Heart right ventricle (tissue), 16 donors: ENCODE results near the gene FAM241B. TPM values are rescaled to one million over a fixed set of nuclear protein-coding genes. Genes with fewer than 3 reads are reported as not detected.

Experiments
- ATAC-seq, 8 donors: fragments of 200-7000 bp; cut with Tn5 transposase; one replicate each; pipeline ENCODE4 v1.9.1; 2020; ENCODE audit warnings: mild to moderate bottlenecking in 8 of 8, moderate library complexity in 8 of 8, moderate number of reproducible peaks in 1 of 8
- DNase-seq, 2 donors: peaks; one replicate each; pipeline ENCODE4 v3.0.0-alpha.2; 2020
- H3K27ac ChIP-seq, 10 donors: fragments of 200-600 bp; sonication (generic) in 2 of 10; one replicate each; pipeline versions ENCODE4 v1.5.0 to v1.8.0; 2020 to 2022; ENCODE audit warnings: mild to moderate bottlenecking in 3 of 10
- H3K27me3 ChIP-seq, 7 donors: fragments of 200-600 bp; one replicate each; pipeline ENCODE4 v1.8.0; 2021 to 2022; ENCODE audit warnings: mild to moderate bottlenecking in 2 of 7
- H3K36me3 ChIP-seq, 9 donors: fragments of 200-600 bp; sonication (generic) in 1 of 9; one replicate each; pipeline versions ENCODE4 v1.5.0 to v1.8.0; 2020 to 2022; ENCODE audit warnings: mild to moderate bottlenecking in 2 of 9
- H3K4me1 ChIP-seq, 9 donors: fragments of 200-600 bp; sonication (generic) in 1 of 9; one replicate each; pipeline versions ENCODE4 v1.5.0 to v1.8.0; 2020 to 2022; ENCODE audit warnings: mild to moderate bottlenecking in 4 of 9
- H3K4me3 ChIP-seq, 10 donors: fragments of 200-600 bp; sonication (generic) in 2 of 10; one replicate each; pipeline versions ENCODE4 v1.5.0 to v1.8.0; 2020 to 2022; ENCODE audit warnings: mild to moderate bottlenecking in 7 of 10, moderate library complexity in 2 of 10
- H3K9me3 ChIP-seq, 11 donors: fragments of 200-600 bp in 10 of 11; sonication (generic) in 2 of 11; one replicate each; pipeline versions ENCODE4 v1.5.0 to v1.8.0; 2013 to 2022; ENCODE audit warnings: mild to moderate bottlenecking in 2 of 11, control low read depth in 1 of 11, moderate library complexity in 1 of 11
- WGBS, 2 donors: extraction: QIAGEN DNeasy Blood & Tissue Kit; methylation state at CpG; one replicate each; pipeline ENCODE4 v1.1.7; 2013; ENCODE audit warnings: inconsistent platforms in 1 of 2; 5-methylcytosine and 5-hydroxymethylcytosine counted together
- intact Hi-C, 10 donors: fragments of 100-400 bp; cut with DNase I; formaldehyde crosslinking; loops; one replicate each; pipeline versions ENCODE4 v1.11.1 to v1.14.2; 2022
- polyA plus RNA-seq, 2 donors: library from polyadenylated mRNA; stranded (reverse); fragments of 200-250 nt; gene quantifications; one replicate each; pipeline ENCODE4 v1.2.3, GENCODE V29; 2013
- total RNA-seq, 10 donors: library from RNA; stranded (reverse); fragmentation: NEBNext Ultra II Directional in 3 of 10; extraction: Animal tissue kit (Norgen Biotek cat#: 25700) in 3 of 10; gene quantifications; one replicate each; pipeline versions ENCODE4 v1.2.1 to v1.2.4, GENCODE V29; 2021 to 2023
- TF ChIP-seq, protein P1 (sequence below), 9 donors: fragments of 200-600 bp; sonication (generic) in 2 of 9; IDR thresholded peaks; one replicate each; pipeline versions ENCODE4 v1.5.0 to v1.8.0; 2021 to 2022; ENCODE audit warnings: antibody characterized with exemption in 9 of 9, mild to moderate bottlenecking in 5 of 9, moderate library complexity in 1 of 9
- donor health status: Arrhythmogenic right ventricular cardiomyopathy.
- donor health status: ischemic (EF 13 %, LVEDD 7.1; RV severe dilation, severe dysfunction).
- donor health status: healthy with polysubstance abuse.
- donor health status: DM: no; HTN: yes; CAD: no.
- donor health status: DM: no; HTN: no; CAD: no.
- donor health status: ischemic (EF 25% LVEDD 6.9; RV normal size, moderate dysfunction).
- donor health status: ischemic (EF 25% LVEDD 5.7; RV mildly dilated, moderate dysfunction).
- donor health status: healthy.
- donor health status: DM: yes; HTN: yes; CAD: no.
- donor health status: Ischemic cardiomyopathy.
- donor health status: ischemic (EF 35%, LVEDD 5.7; RV mildly dilated, moderate dysfunction).
- donor health status: nonischemic (EF 11% LVEDD 7.7; RV severe dilation, severe dysfunction).
- donor health status: DM: yes; HTN: yes; CAD: no.
- donor health status: PGD.
- donor health status: ischemic (EF 29% LVEDD 5.4; RV normal size, mild dysfunction).
- donor health status: nonischemic (EF 23%, LVEDD 6.1; RV moderate dilation, normal function).

FAM241B gene
- total and polyA plus RNA-seq, 12 donors: 1.4 to 9.0 (median 4.5) TPM

DNA sequence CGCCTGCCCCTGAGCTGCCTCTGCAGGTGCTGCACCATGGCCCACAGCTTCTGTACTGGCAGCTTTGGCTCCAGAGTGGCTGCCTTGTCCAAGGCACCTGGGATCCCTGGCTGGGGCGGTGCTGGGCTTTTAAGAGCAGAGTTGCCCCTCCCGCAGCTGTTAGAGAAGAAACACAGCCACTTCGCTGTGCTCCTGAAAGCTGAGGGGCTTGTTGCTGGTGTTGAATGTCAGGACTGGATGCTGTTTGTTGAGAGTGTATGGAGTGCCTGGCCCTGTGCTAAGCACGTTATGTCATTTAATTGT, 6.2 kb downstream of the FAM241B start:
- WGBS, 2 donors: 82 to 90% methylated on average over 5 of the region's 5 CpGs

DNA sequence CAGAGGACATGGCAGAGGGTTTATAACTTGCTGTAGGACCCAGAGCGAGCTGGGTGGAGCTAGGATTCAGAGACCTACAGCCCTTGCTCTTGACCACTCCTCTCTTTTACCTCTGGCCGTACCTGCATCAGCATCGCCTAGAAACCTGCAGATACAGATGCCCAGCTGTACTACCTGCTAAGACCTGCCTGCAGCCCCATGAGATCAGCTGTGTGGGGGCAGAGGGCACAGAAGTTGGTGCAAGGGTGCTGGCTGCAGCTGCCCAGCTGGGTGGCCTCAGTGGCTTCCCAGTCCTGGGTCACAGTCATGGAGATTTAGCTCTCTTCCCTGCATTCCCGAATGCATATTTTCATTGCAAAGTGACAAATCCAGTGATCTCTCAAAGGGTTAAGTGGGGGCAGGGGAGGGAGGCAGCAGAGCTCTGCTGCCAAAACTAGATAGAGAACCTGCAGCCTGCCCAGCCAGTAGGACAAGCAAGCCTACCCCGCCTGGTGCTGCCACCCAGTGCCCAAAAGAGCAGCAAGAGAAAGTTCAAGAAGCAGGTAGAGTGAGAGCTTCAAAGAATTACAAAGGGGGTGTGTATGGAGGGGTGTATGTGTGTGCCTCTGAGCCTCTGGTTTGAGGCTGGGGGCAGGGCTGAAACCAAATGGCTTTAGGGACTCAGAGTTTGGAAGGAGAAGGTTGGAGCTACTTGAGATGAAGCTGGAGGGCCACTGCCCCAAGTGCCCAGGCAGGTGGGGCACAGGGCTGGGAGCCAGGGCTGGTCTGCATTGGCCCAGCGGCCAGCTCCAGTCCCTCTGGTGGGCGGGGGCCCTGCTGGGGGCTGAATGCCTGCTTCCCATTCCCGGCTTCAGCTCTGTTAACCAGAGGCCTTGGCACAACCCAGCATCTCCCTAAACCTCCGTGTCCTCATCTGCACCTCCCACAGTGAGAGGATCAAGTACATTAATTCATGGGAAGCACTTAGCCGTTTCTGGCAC, 6.9 kb downstream of the FAM241B start:
- ATAC-seq: peak in 3 of 8 donors; percentile 27 to 39 (median 37)
- TF ChIP-seq, protein P1, sequence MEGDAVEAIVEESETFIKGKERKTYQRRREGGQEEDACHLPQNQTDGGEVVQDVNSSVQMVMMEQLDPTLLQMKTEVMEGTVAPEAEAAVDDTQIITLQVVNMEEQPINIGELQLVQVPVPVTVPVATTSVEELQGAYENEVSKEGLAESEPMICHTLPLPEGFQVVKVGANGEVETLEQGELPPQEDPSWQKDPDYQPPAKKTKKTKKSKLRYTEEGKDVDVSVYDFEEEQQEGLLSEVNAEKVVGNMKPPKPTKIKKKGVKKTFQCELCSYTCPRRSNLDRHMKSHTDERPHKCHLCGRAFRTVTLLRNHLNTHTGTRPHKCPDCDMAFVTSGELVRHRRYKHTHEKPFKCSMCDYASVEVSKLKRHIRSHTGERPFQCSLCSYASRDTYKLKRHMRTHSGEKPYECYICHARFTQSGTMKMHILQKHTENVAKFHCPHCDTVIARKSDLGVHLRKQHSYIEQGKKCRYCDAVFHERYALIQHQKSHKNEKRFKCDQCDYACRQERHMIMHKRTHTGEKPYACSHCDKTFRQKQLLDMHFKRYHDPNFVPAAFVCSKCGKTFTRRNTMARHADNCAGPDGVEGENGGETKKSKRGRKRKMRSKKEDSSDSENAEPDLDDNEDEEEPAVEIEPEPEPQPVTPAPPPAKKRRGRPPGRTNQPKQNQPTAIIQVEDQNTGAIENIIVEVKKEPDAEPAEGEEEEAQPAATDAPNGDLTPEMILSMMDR (IDR thresholded peaks at IDR 0.05): peak in 6 of 9 donors; percentile 20 to 49 (median 30)
- 58 to 66% methylated on average over 10 of the region's 10 CpGs for WGBS, 2 donors
- H3K4me1 ChIP-seq: no peaks in the 10 kb centered on the region
- DNase-seq: no peak
- no peaks in the 10 kb centered on the region for H3K9me3 ChIP-seq
- H3K36me3 ChIP-seq: no peaks in the 10 kb centered on the region
- peaks cover 0 to 14% (median 3%) of the 10 kb centered on the region in 7 donors for H3K27me3 ChIP-seq
- no peak overlapping the region for H3K27ac ChIP-seq
- H3K4me3 ChIP-seq: no peak overlapping the region
- intact Hi-C loops: loop anchor here in 9 of 10 donors (2.0 to 10.0 kb wide), 11 partner anchors 120 to 402 kb away; no protein-coding TSS in a partner anchor

More for the DNA sequence above, 6.2 kb downstream of the FAM241B start:
- H3K4me1 ChIP-seq: no peaks in the 10 kb centered on the region
- no peak overlapping the region for H3K4me3 ChIP-seq
- TF ChIP-seq, protein P1 (IDR thresholded peaks at IDR 0.05): no peak
- DNase-seq: no peak
- no peaks in the 10 kb centered on the region for H3K9me3 ChIP-seq
- H3K27ac ChIP-seq: no peak overlapping the region
- intact Hi-C loops: loop anchor here in 9 of 10 donors (2.0 to 10.0 kb wide), 11 partner anchors 119 to 401 kb away; no protein-coding TSS in a partner anchor
- no peak for ATAC-seq
- H3K36me3 ChIP-seq: no peaks in the 10 kb centered on the region
- H3K27me3 ChIP-seq: peaks cover 0 to 7% (median 0%) of the 10 kb centered on the region in 7 donors

DNA sequence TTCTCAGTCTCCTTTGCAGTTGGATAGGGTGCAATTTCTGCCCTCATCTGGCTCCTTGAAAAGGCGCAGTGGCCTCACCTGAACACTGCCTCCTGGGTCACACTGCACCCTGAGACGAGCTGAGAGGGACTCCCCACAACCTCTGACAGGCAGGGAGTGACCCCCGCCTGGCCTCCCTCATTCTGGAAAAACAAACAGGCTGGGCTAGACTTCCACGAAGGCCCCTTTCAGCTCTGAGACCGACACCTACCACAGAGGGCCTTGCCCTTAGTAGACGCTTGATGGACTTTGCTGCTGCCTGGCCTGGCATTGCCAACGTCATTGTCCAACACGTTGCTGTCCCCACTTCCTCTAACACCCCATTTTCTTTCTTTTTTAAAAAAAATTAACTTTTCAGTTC, 8.6 kb downstream of the FAM241B start:
- H3K9me3 ChIP-seq: no peaks in the 10 kb centered on the region
- H3K27me3 ChIP-seq: peaks cover 0 to 28% (median 7%) of the 10 kb centered on the region in 7 donors
- ATAC-seq (no peak), DNase-seq (no peak)
- H3K4me3 ChIP-seq: no peak overlapping the region
- 65 to 72% methylated on average over 8 of the region's 8 CpGs for WGBS, 2 donors
- TF ChIP-seq, protein P1 (IDR thresholded peaks at IDR 0.05): no peak
- no peak overlapping the region for H3K27ac ChIP-seq
- H3K4me1 ChIP-seq: no peaks in the 10 kb centered on the region
- intact Hi-C loops: loop anchor here (1.0 to 10.0 kb wide), 13 partner anchors 121 to 404 kb away; no protein-coding TSS in a partner anchor
- no peaks in the 10 kb centered on the region for H3K36me3 ChIP-seq

DNA sequence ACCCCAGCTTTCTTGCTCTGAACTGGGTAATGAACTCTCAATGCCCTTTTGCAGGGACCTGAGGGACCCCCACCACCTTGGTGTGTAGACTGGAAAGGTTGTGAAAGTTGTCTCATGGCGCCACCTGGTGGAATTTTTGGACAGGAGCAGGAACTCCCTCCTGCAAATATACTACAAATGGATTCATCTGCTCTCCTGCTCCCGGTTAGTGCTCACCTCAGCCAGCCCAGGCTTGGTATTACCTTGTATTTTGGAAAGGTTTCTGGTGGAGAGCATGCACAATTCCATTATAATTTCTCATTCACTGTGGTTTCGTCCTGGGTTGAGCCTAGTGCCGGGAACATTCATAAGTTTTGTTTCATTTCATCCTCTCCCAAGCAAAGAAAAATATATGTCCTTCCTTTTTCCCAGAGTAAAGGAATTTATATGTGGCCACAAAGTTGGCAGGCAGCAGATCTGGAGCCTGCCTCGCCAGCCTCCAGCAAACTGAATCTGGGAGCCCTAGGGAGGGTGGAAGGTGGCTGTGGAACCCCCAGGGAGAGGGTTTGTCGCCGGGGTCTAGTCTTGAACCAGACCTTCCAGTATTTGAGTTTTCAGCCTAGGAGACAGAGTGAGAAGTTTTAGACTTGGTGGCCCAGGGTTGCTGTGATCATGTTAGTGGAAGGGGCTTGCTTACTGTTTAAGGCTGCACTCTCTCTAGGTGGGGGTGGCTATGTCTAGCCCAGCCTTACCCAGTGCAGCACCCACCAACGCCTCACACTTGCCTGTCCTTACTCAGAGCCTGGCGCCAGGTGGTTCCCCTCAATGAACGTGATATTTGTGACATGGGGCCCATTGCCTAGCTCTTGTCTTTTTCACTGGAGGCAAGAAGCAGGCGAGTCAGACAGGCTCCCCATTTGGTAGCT, 9.5 kb downstream of the FAM241B start:
- 43 to 45% methylated on average over 11 of the region's 11 CpGs for WGBS, 2 donors
- TF ChIP-seq, protein P1 (IDR thresholded peaks at IDR 0.05): peak; percentile 75 to 90 (median 87)
- Histone ChIP-seq H3K36me3 (no peaks in the 10 kb centered on the region), H3K4me3 (no peak overlapping the region), H3K27ac (no peak overlapping the region), H3K9me3 (no peaks in the 10 kb centered on the region), H3K27me3 (peaks cover 0 to 37% (median 12%) of the 10 kb centered on the region in 7 donors), H3K4me1 (no peaks in the 10 kb centered on the region)
- ATAC-seq (peak in 6 of 8 donors; percentile 32 to 75 (median 60)), DNase-seq (peak; percentile 36 to 64)
- intact Hi-C loops: loop anchor here (1.0 to 10.0 kb wide), 17 partner anchors 122 to 405 kb away; partner anchors contain the start of gene COL13A1 (in 1 of the 10)
